ENCODE data around the gene COMMD7.
"Not testable (repeated sequence)": the region's sequence is repeated elsewhere in the genome, so short reads cannot be mapped to it uniquely, and the experiment has no call there.

COMMD7 gene

DNA sequence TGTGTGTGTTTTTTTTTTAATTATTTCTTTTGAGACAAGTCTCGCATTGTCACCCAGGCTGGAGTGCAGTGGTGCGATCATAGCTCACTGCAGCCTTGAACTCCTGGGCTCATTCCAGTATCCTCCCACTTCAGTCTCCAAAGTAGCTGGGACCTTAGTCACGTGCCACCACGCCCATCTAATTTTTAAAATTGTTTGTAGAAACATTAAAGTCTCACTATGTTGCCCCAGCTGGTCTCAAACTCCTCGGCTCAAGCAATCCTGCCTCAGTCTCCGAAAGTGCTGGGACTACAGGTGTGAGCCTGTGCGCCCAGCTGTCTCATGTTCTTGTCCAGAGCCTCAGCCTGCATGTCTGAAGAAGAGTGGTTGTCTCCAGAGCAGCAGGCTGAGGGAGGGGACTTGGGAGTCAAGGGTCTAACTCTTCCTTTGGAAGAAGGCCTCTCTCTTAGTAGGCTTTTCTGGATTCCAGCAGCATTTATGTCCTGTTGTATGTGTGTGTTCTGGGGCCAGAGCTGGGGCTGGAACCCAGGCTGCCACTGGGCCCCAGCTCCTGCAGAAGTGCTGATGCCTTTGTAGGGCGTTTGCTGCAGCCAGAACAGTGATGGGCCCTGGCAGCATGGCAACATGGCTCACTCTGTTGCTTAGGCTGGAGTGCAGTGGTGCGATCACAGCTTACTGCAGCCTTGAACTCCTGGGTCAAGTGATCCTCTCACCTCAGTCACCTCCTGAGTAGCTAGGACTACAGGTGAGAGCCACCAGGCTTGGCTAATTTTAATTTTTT lies 24.3 kb upstream of the COMMD7 start:
- no peak for DNase-seq

DNA sequence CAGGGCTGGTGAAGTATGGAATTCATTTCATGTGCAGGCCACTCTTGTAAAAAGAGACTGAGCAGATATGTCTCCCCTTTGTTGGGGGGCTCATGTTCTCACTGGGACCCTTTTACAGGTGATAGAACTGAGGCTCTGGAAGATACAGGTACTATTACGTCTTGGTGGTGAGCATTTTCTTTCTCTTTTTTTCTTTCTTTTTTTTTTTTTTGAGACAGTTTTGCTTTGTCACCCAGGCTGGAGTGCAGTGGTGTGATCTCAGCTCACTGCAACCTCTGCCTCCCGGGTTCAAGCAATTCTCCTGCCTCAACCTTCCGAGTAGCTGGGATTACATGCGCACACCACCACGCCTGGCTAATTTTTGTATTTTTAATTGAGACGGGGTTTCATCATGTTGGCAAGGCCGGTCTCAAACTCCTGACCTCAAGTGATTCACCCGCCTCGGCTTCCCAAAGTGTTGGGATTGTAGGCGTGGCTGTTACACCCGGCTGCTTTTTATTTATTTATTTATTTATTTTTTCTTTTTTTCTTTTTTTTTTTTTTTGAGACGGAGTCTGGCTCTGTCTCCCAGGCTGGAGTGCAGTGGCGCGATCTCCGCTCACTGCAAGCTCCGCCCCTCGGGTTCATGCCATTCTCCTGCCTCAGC lies 22.1 kb upstream of the COMMD7 start:
- not testable (repeated sequence) for DNase-seq

DNA sequence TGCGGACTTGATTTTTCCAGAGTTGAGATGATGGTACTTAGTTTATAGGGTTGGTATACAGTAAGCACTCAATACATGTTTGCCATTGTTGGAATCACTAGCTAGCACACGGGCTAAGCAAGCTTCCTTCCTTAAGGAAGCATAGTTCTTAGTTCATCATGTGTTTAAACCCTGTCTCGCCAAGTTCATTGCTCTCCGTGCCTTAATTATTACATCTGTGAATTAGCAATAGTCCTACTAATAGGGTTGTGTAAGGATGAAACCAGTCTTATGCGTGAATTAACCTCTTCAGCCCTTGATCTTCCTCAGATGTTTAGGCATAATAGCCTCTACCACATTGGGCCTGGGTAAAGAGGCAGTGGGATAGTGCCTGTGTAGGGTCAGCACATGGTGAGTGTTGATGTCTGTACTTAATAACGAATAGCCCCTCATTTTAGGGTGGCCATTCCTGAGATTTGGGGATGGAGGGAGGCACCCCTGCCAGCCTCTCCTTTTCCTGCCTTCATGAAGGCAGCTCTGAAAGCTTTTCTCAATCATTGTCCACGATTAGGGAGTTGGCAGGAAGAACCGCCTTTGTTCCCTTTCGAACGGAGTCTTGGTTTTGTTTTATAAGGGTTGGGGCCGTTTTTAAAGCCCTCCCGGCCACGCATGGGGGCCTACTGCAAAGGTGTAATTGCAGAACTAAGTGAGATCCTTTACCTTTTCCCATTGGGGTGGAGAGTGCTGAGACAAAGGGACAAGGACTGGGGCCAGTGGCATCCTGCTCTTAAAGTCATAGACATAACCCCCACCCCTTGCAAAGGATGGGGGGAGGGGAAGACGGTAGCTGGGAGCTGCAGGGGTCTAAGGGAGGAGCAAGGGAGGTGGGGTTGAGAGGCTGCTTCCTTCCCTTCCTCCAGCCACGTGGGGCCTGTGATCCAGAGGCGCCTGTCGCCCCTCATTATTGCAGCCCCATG lies 21.0 kb upstream of the COMMD7 start:
- DNase-seq = no peak

DNA sequence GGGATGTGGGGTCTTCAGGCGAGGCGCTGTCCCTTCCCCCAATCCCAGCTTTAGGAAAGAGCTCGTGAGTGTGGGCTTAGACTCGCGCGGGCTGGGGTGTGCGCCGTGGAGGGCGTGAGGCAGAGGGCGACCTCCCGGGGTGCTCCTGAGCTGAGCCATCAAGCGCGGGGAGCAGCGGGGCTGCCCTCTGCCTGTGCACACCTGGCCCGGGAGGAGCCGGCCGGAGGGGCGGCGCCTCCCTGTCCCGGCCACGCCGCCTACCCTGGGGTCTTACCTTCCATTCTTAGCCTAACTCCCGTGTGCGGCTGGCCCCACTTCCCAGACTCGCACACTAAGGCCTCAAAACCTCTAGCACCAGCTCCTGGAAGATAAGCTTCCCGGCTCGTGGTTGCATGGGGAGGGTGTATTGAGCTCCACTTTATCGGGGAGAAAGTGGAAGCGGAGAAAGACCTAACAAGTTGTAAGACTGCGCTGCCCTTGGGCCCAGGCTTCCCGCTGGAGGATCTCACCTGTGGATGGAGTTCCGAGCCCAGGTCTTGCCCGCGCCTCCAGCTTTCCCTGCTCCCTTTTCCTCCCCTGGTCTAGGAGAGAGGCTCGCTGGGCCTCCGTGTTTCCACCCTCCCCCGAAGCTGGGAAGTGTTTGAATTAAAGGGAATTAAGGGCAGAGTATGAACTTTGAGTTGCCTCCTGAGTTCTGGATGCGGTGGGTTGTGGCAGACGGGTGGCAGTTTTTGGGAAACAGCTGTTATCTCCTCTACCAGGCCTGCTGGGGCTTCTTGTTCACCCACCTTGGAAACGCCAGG lies 20.1 kb upstream of the COMMD7 start:
- peak in 1 of 58 donors; percentile 5 for DNase-seq

DNA sequence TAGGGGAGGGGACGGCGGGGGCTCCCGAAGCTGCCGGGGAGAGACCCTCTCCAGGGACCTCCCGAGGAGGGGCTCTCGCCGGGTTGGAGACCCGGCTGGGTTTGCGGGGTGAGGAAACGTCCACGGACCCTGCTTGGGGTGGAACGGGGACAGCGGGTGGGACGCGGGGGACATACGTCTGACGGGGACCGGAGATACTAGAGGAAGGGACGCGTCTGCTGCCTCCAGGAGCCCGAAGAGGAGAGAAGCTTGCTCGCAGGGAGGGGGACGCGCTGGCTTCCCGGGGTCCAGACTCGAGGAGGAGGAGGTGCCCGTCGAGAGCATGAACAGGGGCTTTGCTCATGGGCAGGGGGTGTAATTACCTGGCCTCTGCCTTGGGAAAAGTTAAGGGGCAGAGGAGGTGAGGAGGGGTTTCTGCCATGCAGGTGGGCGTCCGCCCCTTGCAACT lies 19.5 kb upstream of the COMMD7 start:
- DNase-seq = peak in 4 of 58 donors; percentile 5 to 43 (median 22)

DNA sequence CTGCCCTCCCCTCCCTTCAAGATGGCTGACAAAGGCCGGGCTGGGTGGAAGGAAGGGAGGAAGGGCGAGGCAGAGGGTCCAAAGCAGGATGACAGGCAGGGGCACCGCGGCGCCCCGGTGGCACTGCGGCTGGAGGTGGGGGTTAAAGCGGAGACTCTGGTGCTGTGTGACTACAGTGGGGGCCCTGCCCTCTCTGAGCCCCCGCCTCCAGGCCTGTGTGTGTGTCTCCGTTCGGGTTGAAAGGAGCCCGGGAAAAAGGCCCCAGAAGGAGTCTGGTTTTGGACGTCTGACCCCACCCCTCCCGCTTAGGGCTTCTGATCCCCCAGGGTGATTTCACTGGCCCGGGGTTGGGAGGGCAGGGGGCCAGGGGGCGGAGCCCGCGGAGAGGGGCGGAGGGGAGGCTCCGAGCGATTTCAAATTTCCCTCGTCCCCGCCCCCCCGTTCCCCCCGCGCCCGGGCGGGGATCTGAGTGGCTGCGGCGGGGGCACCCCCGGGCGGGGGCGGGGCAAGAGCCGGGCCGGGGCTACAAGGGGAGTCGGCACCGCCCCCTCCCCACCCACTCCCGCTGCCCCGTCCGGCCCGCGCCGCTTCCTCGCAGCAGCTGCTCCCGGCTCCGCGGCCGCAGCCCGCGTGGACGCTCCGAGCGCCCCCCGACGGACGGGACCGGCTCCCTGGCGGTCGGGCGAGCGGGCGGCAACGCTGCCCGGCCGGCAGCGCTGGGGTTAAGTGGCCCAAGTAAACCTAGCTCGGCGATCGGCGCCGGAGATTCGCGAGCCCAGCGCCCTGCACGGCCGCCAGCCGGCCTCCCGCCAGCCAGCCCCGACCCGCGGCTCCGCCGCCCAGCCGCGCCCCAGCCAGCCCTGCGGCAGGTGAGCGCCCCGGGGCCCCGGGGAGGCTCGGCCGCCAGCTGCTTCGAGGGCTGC lies 18.8 kb upstream of the COMMD7 start, which contains the start of gene DNMT3B:
DNMT3B (plus strand) TSS at position 555 of the 923 bp plus-strand sequence. CDS start 17,939 bp downstream, outside the sequence.
- peak in 52 of 58 donors; percentile 16 to 78 (median 66) for DNase-seq

DNA sequence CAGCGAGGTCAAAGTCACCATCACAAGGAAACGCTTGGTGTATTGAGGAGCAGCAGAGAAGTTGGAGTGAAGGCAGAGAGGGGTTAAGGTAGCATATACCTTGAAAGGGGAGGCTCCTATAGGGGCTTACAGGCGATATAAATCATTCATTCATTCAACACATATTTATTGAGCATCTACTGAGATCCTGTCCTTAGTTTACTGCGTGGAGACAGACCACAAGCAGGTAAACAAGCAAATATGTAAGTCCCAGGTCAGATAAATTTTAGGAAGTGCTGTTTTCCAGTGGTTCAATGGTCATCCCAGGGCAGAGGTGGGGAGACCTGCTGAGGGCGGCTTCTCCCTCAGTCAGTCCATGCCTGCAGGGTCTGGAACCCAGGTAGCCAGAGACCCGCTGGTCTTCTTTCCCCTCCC lies 18.2 kb upstream of the COMMD7 start:
- DNase-seq = no peak

DNA sequence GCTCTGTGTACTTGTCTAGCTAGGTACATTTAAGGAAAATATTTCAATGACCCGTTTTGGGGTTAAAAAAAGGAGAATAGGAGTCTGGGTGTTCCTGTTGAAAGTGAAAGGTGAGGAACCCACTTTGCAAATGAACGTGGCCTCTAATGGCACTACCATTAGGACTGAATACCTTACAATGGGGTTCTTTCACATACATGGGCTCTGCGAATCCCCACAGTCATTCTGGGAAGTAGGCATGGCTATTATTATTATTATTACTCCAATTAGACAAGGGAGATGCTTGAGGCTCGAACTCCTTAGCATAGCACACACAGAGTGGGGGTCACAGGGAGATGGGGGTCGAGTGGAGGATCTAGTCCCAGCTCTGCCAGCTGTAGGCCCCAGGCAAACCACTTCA lies 12.9 kb upstream of the COMMD7 start:
- DNase-seq = no peak

DNA sequence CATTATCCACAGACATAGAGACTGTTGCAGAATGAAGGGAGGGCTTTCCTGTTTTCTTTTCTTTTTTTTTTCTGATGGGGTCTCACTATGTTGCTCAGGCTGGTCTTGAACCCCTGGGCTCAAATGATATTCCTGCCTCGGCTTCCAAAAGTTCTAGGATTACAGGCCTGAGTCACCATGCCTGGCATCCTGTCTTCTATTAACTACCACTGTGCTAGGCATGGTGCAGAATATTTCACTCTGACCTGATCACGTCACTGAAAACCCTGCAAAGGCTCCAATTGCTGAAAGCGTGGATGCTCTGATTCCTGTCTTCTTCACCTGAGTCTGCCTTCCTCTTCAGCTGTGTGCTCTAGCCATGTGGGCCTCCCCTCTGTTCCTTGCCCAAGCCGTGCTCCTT lies 10.5 kb upstream of the COMMD7 start:
- no peak for DNase-seq

DNA sequence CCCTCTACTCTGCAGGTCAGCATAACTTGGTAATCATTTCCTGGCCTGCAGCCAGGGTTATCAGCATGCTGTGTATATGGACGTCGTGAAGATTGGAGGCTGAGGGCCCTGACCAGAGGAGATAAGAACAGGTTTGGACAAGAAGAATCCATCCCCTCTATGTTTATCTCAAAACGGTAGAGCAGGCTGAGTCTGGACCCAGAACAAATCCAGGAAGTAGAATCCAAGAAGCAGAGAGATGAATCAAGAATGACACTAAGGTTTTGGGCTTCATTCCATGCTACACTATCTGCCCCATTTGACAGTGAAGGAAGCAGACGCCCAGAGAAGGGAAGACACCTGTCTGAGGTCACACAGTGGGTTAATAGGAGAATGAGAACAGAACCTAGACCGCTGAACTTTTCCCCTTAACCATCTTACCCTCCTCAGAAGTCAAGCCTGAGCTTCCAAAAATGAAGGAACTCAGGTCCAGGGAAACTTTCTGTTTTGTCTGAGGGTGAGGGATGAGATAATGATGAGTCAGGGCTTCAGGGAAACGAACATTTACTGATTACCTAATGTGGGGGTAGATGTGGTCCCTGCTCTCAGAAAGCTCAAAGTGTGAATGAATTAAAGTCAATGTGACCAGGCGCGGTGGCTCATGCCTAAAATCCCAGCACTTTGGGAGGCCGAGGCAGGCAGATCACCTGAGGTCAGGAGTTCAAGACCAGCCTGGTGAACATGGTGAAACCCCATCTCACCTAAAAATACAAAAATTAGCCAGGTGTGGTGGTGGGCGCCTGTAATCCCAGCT lies 9.4 kb upstream of the COMMD7 start:
- DNase-seq = no peak

DNA sequence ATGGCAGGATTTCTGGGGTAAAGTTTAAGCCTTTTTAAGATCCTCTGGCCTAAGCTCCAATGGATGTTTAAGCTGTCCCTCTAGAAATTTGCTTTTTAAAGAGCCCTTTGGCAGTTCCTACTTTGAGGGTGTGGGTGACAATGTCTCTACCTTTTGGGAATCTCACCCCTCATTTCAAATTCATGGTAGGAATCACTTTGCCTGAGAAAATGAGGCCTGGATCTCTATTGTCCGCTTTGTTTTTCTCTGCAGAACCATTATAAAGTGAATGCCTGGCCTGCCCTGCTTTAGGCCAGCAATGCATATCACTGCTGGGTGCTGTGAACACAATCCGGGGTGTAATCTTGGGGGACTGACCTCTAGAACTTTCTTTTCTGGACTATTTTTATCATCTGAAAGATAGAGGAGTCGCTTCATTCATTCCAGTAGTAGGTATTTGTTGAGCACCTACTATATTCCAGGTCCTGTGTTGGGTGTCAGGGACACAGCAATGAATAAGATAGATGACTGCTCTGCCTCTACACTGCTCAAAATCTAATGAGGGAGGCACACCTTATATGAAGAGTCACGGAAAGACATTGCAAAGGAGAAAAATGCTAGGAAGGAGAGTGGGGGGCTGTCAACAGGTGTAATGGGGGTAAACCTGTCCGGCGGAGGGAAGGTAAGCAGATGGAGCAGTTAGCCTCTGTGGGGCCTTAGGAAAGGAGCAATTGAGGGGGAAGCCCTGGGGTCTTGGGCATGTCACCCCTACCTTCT lies 8.6 kb upstream of the COMMD7 start:
- DNase-seq = no peak

DNA sequence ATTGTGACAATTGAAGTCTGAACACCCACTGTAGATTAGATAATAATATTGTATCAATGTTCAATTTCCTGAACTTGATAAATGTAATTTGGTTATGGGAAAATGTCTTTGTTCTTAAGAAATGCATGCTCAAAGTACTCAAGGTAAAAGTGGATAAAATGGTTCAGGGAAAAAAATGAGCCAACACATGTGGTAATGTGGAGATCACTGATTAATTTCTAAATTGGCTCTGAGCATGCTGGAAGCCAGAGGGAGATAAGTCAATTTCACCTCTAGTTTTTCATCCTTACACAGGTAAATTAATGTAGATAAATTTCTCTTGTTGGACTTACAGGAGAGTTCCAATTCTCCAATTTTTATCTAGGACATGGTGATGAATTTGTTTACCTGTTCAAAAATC lies 8.0 kb upstream of the COMMD7 start:
- no peak for DNase-seq

DNA sequence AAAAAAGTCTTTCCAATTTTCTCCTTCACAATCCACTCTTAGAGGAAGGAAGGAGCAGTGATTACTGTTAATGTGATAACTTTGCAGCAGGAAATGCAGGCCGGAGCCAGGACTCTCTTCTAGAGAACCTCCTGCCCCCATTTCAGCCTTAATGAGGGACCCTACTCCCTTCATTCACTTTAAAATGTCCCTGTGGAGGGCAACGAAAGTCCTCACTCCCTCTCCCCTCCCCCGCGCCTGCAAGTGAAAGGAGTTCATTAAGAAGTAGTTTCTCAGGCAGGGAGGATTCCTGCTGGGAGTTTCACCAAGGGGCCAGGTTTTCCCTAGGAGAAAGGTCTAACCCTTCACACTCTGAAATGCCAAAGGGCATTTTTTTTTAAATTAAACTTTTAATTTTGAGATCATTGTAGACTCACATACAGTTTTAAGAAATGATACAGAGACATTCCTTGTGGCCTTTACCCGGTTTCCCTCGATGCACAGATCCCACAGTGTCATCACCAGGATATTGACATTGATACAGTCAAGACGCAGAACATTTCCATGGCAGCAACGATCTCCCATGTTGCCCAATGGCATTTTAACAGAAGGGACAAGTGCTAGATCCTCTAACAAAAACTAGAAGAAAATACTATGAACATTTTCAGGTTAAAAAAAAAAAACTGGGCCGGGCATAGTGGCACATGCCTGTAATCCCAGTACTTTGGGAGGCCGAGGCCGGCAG lies 6.8 kb upstream of the COMMD7 start:
- DNase-seq = no peak

DNA sequence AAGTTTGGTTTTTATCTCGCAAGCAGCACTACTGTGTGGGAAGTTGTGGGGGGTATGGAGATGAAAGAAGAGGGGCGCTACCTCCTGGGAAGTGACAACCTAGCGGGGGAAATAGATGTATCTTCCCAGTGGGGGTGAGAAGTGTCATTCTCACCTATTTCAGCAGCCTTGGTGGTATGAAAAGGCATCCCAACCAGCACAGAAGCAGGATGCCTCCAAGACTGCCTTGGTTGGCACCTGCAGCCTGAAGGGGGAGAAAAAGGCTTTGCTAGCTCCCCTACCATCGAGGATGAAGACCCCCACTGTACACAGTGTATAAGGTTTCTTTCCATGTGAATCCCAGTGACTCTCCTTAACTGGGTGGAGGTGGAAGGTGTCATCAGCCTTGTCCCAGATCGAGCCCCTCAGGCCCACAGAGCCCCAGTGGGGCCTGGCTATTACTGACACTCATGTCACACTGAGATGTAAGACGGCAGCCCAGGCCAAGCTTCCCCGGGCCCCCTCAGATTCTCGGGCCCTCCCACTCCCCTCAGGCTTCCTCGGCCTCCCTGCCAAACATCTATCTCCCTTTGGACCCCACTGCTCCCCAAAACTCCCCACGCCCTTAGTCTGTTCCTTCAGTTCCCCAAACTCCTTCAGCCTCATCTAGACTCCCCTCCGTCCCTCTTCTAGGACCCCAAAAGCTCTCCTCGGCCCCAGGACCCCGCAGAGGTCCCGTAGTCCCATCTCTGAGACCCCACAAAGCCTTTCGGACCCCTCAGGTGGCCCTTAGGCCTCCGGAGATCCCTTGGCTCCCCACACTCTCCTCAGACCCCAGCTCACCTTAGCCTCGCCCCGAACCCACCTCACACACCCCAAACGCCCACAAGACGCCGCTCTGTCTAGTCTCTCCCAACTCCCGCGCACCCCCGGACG lies 688 bp downstream of the COMMD7 start:
- DNase-seq = peak in 11 of 58 donors; percentile 3 to 47 (median 11)

DNA sequence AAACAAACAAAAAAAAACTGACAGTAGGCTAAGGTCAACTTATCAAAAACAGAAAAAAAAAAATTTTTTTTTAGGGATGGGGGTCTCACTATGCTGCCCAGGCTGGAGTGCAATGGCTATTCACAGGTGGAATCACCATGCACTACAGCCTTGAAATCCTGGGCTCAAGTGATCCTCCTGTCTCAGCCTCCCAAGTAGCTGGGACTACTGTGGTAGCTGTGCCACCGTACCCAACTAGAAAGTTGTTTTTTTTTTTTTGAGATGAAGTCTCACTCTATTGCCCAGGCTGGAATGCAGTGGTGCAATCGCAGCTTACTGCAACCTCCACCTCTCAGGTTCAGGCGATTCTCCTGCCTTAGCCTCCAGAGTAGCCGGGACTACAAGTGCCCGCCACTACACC lies 2.1 kb downstream of the COMMD7 start:
- DNase-seq = no peak
